ENCODE results near the gene CPNE8.

Gene CPNE8

DNA sequence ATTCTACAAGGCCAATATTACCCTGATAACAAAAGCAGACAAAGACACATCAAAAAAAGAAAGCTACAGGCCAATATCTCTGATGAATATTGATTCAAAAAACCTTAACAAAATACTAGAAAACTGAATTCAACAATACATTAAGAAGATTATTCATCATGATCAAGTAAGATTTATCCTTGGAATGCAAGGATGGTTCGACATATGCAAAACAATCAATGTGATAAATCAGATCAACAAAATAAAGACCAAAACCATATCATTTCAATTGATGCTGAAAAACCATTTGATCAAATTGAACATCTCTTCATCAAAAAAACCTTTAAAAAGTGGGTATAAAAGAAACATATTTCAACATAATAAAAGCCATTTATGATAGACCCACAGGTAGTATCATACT is 117.3 kb downstream of the CPNE8 start:
- Histone ChIP-seq H3F3A (ENCODE audit: low read depth) (no peaks in the 10 kb centered on the region), H2AFZ (ENCODE audit: low read length) (no peak overlapping the region), H3K4me3 (ENCODE audit: low read length, poor library complexity, severe bottlenecking) (no peak overlapping the region), H3K9me3 (ENCODE audit: insufficient read depth, low read depth, low read length) (no peaks in the 10 kb centered on the region), H3K79me2 (ENCODE audit: insufficient read depth, low read length) (no peaks in the 10 kb centered on the region), H3K4me2 (ENCODE audit: low read depth, low read length, poor library complexity, severe bottlenecking) (no peak overlapping the region), H3K9ac (ENCODE audit: low read depth, low read length, poor library complexity, severe bottlenecking) (no peak overlapping the region), H4K20me1 (ENCODE audit: insufficient read depth, low read length, poor library complexity, severe bottlenecking) (no peaks in the 10 kb centered on the region), H3K4me1 (ENCODE audit: insufficient read depth, low read length, poor library complexity, severe bottlenecking) (no peaks in the 10 kb centered on the region), H3K36me3 (ENCODE audit: insufficient read depth, low read length) (no peaks in the 10 kb centered on the region), H3K27me3 (ENCODE audit: insufficient read depth, low read length, poor library complexity, severe bottlenecking) (no peaks in the 10 kb centered on the region), H3K9me2 (replicated peaks; ENCODE audit: low read depth, low read length) (no peaks in the 10 kb centered on the region)
- TF ChIP-seq, protein P1, sequence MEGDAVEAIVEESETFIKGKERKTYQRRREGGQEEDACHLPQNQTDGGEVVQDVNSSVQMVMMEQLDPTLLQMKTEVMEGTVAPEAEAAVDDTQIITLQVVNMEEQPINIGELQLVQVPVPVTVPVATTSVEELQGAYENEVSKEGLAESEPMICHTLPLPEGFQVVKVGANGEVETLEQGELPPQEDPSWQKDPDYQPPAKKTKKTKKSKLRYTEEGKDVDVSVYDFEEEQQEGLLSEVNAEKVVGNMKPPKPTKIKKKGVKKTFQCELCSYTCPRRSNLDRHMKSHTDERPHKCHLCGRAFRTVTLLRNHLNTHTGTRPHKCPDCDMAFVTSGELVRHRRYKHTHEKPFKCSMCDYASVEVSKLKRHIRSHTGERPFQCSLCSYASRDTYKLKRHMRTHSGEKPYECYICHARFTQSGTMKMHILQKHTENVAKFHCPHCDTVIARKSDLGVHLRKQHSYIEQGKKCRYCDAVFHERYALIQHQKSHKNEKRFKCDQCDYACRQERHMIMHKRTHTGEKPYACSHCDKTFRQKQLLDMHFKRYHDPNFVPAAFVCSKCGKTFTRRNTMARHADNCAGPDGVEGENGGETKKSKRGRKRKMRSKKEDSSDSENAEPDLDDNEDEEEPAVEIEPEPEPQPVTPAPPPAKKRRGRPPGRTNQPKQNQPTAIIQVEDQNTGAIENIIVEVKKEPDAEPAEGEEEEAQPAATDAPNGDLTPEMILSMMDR (conservative IDR thresholded peaks at IDR 0.05; ENCODE audit: low read length), result no peak
- TF ChIP-seq EZH2phosphoT487 (IDR thresholded peaks at IDR 0.05; ENCODE audit: borderline replicate concordance), result no peak

DNA sequence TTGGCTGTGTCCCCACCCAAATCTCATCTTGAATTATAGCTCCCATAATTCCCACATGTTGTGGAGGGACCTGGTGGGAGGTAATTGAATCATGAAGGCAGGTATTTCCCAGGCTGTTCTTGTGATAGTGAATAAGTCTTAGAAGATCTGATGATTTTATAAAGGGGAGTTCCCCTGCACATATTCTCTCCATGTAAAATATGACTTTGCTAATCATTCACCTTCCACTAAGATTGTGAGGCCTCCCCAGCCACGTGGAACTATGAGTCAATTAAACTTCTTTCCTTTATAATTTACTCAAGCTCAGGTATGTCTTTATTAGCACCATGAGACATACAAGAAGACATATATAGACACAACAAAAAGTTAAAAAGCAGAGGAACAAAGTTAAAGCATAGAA is 120.0 kb downstream of the CPNE8 start:
- no peak overlapping the region for H3K9ac ChIP-seq (ENCODE audit: low read depth, low read length, poor library complexity, severe bottlenecking)
- no peaks in the 10 kb centered on the region for H3F3A ChIP-seq (ENCODE audit: low read depth)
- no peak overlapping the region for H3K4me3 ChIP-seq (ENCODE audit: low read length, poor library complexity, severe bottlenecking)
- no peaks in the 10 kb centered on the region for H4K20me1 ChIP-seq (ENCODE audit: insufficient read depth, low read length, poor library complexity, severe bottlenecking)
- no peaks in the 10 kb centered on the region for H3K79me2 ChIP-seq (ENCODE audit: insufficient read depth, low read length)
- H3K4me2 ChIP-seq (ENCODE audit: low read depth, low read length, poor library complexity, severe bottlenecking), result no peak overlapping the region
- TF ChIP-seq, protein P1 (conservative IDR thresholded peaks at IDR 0.05; ENCODE audit: low read length), result no peak
- no peak for TF ChIP-seq EZH2phosphoT487 (IDR thresholded peaks at IDR 0.05; ENCODE audit: borderline replicate concordance)
- no peak overlapping the region for H2AFZ ChIP-seq (ENCODE audit: low read length)
- no peaks in the 10 kb centered on the region for H3K4me1 ChIP-seq (ENCODE audit: insufficient read depth, low read length, poor library complexity, severe bottlenecking)
- H3K9me3 ChIP-seq (ENCODE audit: insufficient read depth, low read depth, low read length), result no peaks in the 10 kb centered on the region
- H3K27me3 ChIP-seq (ENCODE audit: insufficient read depth, low read length, poor library complexity, severe bottlenecking), result no peaks in the 10 kb centered on the region
- no peaks in the 10 kb centered on the region for H3K36me3 ChIP-seq (ENCODE audit: insufficient read depth, low read length)
- H3K9me2 ChIP-seq (replicated peaks; ENCODE audit: low read depth, low read length), result no peaks in the 10 kb centered on the region

DNA sequence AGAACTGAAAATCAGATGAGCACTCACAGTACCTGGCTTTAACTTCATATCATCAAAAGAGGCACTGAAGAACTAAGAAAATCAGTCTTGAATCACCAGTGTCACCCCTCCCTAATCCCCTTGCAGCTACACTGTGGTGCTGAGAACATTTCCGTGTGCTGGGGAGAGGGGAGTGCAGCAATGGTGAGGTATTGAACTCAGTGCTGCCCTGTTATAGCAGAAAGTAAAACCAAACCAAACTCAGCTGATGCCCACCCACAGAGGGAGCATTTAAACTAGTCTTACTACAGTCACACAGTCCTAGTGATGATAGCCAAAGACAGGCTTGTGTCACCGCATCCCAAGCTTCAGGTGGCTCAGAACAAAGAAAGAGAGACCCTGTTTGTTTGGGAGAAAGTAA is 122.1 kb downstream of the CPNE8 start:
- no peaks in the 10 kb centered on the region for H3K9me2 ChIP-seq (replicated peaks; ENCODE audit: low read depth, low read length)
- H3K79me2 ChIP-seq (ENCODE audit: insufficient read depth, low read length), result no peaks in the 10 kb centered on the region
- no peaks in the 10 kb centered on the region for H3K4me1 ChIP-seq (ENCODE audit: insufficient read depth, low read length, poor library complexity, severe bottlenecking)
- no peak overlapping the region for H3K4me3 ChIP-seq (ENCODE audit: low read length, poor library complexity, severe bottlenecking)
- TF ChIP-seq EZH2phosphoT487 (IDR thresholded peaks at IDR 0.05; ENCODE audit: borderline replicate concordance), result no peak
- TF ChIP-seq, protein P1 (conservative IDR thresholded peaks at IDR 0.05; ENCODE audit: low read length), result no peak
- H3F3A ChIP-seq (ENCODE audit: low read depth), result no peaks in the 10 kb centered on the region
- no peak overlapping the region for H3K4me2 ChIP-seq (ENCODE audit: low read depth, low read length, poor library complexity, severe bottlenecking)
- no peak overlapping the region for H3K9ac ChIP-seq (ENCODE audit: low read depth, low read length, poor library complexity, severe bottlenecking)
- H3K9me3 ChIP-seq (ENCODE audit: insufficient read depth, low read depth, low read length), result no peaks in the 10 kb centered on the region
- H4K20me1 ChIP-seq (ENCODE audit: insufficient read depth, low read length, poor library complexity, severe bottlenecking), result no peaks in the 10 kb centered on the region
- H3K36me3 ChIP-seq (ENCODE audit: insufficient read depth, low read length), result no peaks in the 10 kb centered on the region
- H2AFZ ChIP-seq (ENCODE audit: low read length), result no peak overlapping the region
- H3K27me3 ChIP-seq (ENCODE audit: insufficient read depth, low read length, poor library complexity, severe bottlenecking), result no peaks in the 10 kb centered on the region

Measured in Loucy (cell line).